Ammon's horn (tissue), 1 donor: ENCODE results near the gene SMIM17.
A peak's percentile ranks its signal among the peaks of the same experiment; 100 is the strongest.

ENCODE experiments used
- DNase-seq: peaks from one replicate; pipeline ENCODE4 v3.0.0-alpha.2; 2016; ENCODE audit warnings: low spot score

Gene SMIM17

GRCh38 chr19:56642711-56643459 lies at the start of gene SMIM17:
TSS of gene SMIM17 (plus strand) at chr19:56643159. CDS start at chr19:56645668, 2,509 bp downstream.
- no peak for DNase-seq

DNA sequence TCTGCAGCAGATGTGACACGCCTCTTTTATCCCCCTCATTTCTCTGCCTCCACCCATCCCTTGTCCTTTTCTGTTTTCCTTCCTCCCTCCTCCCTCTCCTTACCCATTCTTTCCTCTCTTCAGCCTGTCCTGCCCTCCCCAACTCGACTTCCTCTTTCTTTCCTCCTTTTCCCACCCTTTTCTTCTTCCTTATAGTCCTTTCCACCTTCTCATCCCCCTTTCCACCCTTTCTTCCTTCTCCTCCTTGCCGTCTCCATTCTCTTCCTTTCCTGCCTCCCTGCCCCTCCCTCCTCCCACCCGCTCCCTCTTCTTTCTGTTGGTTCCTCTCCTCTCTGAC lies 48.5 kb upstream of the SMIM17 start:
- no peak for DNase-seq

GRCh38 chr19:56594783-56595547 lies 48.0 kb upstream of the SMIM17 start, which contains the start of gene ZNF71:
TSS of gene ZNF71 (plus strand) at chr19:56595302. CDS start at chr19:56601559, 6,257 bp downstream.
- DNase-seq: peak; percentile 85

- DNase-seq: no peak
Observed at GRCh38 chr19:56595548-56595899, 47.4 kb upstream of the SMIM17 start.

DNA sequence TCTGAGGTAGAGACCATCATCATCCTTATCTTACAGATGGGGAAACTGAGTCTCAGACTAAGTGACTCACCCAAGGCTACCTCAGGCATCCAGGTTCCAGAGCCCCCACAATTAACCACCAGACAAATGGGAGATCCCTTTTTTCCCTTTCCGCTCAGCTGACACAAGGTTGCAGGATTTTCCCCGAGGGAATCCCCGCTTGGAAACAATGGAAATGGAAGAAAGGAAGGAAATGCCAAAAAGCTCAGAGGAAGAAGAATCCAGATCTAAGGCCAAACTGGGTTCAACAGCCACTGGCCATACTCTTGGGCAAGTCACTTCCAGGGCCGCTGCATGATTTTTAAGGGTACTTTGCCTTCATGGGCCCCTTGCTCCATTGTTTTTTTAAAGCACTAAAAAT lies 46.3 kb upstream of the SMIM17 start:
- DNase-seq: no peak

- peak; percentile 27 for DNase-seq
Observed at GRCh38 chr19:56597696-56598095, 45.3 kb upstream of the SMIM17 start.

- no peak for DNase-seq
Observed at GRCh38 chr19:56601375-56601774, 41.6 kb upstream of the SMIM17 start.

- DNase-seq: peak; percentile 80
Observed at GRCh38 chr19:56603829-56604228, 39.1 kb upstream of the SMIM17 start.

- DNase-seq: no peak
Observed at GRCh38 chr19:56608274-56608964, 34.5 kb upstream of the SMIM17 start.

DNA sequence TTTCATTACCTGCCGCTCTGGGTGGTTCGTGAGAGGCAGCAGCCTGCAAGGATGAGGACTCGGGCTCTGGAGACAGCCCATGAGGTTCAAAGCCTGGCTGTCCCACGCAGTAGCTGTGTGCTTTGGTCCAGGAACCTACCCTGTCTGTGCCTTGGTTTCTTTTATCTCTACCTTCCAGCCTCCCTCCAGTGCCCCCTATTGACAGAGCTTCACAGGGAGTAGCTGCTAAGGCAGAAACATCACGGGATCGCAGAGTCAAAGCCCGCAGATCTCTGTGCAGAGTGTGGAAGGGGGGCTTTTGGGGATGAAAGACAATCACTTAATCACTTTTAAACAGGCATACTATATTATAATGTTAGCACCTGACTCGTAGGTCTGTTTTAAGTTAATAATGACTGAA lies 31.7 kb upstream of the SMIM17 start:
- DNase-seq: no peak

GRCh38 chr19:56612737-56613136 lies 30.2 kb upstream of the SMIM17 start:
- DNase-seq: no peak

- DNase-seq: no peak
Observed at GRCh38 chr19:56613639-56614038, 29.3 kb upstream of the SMIM17 start.

DNA sequence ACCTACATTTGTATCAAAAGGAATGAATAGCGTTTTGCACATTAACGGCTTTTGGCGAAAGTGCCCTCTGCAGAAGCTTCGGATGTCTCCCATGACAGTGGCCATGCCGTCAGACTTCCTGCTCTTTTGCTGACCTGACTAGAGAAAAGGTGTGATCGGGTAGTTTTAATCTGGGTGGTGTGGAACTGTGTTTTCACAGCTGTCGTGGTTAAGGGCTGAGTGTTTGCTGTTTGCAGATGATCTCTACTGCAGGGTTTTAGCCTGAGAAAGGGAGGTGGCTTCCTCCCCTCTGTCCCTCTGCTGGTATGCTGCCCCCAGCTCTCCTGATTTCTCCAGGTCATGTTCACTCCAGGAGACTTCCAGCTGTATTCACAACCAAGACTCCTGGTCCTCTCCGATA lies 25.4 kb upstream of the SMIM17 start:
- no peak for DNase-seq

DNA sequence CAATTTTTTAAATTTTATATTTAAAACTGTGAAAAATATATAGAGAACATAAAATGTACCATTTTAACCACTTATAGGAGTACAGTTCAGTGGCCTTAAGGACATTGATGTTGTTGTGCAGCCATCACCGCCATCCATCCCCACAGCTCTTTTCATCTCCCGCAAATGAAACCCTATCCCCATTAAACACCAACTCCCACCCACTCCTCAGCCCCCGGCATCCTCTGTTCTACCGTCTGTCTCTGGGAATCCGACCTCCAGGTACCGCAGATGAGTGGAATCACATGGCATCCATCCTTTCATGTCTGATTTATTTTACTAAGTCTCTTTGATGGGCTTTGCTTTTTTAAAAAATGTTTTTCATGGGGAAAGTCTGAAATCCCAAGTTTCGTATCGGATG lies 23.8 kb upstream of the SMIM17 start:
- no peak for DNase-seq

- DNase-seq: no peak
Observed at GRCh38 chr19:56622374-56622773, 20.6 kb upstream of the SMIM17 start.

DNA sequence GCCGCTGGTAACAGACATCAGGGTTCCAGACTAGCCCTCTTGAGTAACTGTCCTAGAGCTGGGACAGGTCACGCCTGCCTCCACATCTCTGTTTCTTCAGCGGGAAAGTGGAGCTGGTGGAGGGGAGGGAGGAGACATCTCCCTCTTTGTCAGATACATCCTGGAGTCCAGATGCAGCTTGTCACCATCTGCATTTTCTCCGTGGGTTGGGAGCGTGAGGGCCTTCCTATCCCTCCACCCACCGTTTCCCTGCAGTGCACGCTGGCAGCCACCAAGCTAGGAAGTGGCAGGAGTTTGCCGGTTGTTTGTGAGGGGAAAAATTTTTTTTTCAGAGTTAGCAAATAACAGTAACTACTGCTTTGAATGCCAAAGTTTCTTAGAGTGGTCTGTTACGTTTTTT lies 20.0 kb upstream of the SMIM17 start:
- DNase-seq: no peak

DNA sequence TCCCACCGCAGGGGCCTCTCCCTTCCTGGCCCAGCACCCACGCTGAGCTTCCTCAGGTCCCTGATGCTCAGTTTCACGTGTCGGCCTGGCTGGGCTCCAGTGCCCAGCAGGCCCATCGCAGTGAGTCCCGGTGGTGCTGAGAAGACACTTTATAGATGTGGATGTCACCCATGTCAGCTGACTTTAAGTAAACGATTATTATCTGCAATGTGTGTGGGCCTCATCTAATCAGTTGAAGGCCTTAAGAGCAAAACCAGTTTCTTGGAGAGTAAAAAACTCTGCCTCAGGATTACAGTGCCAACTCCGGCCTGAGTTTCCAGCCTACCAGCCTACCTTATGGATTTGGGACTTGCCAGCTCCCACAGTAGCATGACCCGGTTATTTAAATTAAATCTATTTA lies 17.3 kb upstream of the SMIM17 start:
- no peak for DNase-seq

DNA sequence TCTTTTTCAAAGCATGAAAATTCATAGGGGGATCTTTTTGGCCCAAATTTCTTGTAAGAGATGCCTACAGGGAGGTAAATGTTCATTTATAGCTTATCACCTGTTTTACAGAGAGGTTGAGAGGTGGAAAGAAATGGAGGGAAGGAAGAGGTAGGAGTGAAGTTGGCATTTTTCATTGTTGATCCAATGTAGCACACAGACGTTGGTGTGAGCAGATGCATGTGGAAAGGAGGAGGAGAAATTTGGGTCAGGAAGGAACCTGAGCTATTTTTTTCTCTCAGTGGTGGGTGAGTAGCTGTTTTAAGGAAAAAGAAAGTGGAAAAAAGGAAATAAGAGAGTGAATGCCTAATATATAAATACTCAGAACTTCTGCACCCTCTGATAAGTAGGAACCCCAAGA lies 9.9 kb upstream of the SMIM17 start:
- DNase-seq: no peak

DNA sequence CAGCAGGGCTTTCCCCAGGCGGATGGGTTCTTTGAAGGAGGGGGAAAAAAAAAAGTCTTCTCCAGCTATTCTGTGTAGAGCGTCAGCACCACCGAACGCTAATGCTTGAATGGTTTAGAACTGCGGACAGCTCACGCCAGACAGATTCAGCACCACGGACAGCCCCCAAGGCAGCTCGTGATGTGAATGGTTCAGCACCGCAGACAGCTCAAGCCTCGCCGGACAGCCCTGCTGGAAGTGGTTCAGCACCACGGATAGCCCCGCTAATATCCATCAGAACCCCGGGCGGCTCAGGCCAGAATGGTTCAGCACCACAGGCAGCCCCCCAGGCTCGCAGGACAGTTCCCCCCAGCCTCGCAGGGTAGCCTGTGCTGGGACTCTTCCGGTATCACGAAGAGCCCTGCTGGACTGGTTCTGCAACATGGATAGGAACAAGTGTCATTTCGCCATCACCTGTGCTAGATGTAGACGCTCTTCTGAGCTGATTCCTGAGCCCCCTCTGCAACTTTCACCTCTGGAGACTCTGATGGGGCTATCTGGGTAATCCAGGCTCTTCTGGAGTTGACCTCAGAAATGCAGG lies 4.9 kb upstream of the SMIM17 start:
- peak; percentile 81 for DNase-seq

- no peak for DNase-seq
Observed at GRCh38 chr19:56639217-56639616, 3.7 kb upstream of the SMIM17 start.

DNA sequence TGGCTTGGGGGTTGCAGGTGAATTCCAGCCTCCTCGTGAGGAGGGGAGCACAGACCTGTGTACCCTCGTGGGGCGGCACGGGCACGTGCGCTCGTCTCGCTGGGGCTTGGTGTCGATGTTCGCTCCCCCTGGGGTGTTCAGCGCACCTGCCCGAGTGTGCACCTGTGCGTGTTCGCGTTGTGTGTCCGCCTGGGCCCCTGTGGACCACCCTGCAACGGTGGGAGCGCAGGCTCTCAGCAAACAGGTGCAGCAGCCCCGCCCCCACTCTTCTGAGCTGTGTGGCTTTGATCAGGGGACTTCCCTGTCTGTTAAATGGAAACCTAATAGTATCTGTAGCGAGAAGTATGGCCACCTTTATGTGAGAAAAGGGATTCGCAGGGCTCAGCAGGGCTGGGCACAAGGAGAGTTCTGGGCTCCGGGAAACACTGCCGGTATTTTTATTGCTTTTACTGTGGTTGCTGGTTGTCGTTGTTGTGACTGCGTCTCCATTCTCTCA lies 549 bp downstream of the SMIM17 start:
- DNase-seq: no peak

GRCh38 chr19:56654151-56654550 lies 11.2 kb downstream of the SMIM17 start:
- no peak for DNase-seq
